ENCODE measurements around the gene DYRK3. TPM values are rescaled to one million over a fixed set of nuclear protein-coding genes. Genes with fewer than 3 reads are reported as not detected.
A peak's percentile ranks its signal among the peaks of the same experiment; 100 is the strongest.

Gene DYRK3
- total and polyA plus RNA-seq, 8 donors = 6.1 to 11.8 (median 8.3) TPM

DNA sequence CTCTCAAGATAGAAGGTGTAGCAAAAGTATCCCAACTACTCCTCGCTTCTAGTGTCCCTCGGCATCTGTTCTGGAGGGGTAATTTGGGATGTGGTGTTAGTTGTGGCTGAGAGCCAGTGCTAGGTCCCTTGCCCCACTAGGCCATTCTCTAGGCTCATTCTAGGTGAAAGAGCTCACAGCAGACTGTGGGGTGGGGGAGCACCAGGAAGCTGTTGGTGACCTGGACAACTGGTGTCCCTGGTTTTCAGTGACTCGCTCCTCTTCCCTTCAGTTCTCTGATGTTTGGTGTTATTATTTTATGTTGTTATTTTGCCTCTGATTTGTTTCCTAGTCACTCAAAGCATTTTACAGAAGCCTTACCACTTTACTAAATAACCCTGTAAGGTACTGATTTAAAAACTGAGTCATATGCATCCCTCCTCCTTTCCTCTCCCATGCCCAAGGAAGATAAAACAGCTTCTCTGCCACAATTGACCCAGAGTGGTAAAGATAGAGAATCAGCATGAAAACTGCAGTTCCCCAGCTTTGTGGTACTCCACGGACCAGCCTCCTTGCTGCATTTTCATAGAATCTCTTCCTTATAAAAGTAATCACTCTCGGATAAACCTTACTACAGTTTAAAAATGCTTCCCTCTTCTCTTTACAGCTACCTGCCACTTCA is 14.1 kb downstream of the DYRK3 start:
- no peak for ATAC-seq
- no peaks in the 10 kb centered on the region for H3K9me3 ChIP-seq
- TF ChIP-seq, protein P1, sequence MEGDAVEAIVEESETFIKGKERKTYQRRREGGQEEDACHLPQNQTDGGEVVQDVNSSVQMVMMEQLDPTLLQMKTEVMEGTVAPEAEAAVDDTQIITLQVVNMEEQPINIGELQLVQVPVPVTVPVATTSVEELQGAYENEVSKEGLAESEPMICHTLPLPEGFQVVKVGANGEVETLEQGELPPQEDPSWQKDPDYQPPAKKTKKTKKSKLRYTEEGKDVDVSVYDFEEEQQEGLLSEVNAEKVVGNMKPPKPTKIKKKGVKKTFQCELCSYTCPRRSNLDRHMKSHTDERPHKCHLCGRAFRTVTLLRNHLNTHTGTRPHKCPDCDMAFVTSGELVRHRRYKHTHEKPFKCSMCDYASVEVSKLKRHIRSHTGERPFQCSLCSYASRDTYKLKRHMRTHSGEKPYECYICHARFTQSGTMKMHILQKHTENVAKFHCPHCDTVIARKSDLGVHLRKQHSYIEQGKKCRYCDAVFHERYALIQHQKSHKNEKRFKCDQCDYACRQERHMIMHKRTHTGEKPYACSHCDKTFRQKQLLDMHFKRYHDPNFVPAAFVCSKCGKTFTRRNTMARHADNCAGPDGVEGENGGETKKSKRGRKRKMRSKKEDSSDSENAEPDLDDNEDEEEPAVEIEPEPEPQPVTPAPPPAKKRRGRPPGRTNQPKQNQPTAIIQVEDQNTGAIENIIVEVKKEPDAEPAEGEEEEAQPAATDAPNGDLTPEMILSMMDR (IDR thresholded peaks at IDR 0.05) = no peak
- H3K27me3 ChIP-seq = no peaks in the 10 kb centered on the region
- H3K4me3 ChIP-seq = no peak overlapping the region
- DNase-seq = no peak
- H3K36me3 ChIP-seq = peaks cover 0 to 17% of the 10 kb centered on the region in 2 donors
- H3K4me1 ChIP-seq = no peaks in the 10 kb centered on the region
- intact Hi-C loops (cut with DNase I) = no loop called here
- H3K27ac ChIP-seq = peak overlapping the region in 1 of 2 donors; percentile 30

DNA sequence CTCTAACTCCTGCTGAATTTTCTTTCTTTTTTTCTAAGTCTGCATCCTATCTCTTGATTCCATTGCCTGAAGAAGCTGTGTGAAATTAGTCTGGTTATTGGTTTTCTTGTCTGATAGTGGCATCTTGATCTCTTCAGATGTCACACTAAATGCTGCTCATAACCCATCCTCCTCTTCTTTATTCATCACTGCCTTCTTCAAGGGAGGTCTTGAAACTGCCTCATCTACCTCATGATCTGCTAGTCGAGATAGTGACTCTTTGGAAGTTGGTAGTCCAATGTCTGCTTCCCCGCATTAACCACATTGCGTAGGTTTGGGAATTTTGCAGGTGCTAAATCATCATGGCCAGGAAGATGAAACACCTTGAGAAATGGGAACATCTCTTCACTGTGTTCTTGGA is 15.7 kb downstream of the DYRK3 start:
- TF ChIP-seq, protein P1 (IDR thresholded peaks at IDR 0.05) = no peak
- intact Hi-C loops (cut with DNase I) = no loop called here
- ATAC-seq = no peak

DNA sequence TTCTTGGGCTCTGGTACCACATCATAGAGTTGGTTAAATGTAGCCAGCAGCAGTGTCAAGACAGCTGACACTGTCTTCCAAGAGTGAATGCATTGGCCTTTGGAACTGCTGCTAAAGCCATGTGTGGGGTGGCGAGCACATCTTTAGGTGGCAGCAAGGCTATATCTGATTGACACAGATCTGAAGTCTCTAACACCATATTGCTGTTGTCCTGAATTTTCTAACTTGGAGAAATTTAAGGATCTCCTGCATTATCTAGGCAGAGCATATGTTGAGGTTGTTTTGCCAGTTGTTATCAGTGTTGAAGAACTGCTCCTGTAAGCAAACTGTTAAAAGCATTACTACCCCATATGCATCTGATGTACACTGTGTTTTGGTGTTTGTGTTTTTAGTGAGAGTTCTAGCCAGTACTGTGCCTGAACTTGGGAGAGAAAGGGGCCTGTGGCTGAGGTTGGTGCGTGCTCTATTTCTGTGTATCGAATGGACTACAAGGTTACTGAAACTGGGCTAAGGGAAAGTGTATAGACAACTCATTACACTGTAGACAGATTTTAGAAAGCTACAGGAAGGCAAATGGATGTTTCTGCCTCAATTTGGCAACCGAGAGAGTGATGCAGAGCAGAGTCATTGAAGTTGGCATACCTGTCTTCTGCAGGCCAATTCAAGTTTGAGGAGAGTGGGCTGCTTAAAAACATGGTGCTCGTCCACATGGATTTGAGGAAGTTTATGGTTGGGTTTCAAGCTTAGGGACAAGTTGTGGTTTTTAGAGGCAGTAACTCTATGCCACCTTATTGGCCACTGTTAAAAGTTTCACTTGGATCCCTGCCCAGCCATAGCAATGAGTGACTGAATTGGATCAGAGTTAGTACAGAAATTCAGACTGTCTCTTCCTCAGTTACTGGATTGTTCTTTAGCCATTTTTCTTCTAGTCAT is 16.9 kb downstream of the DYRK3 start:
- no peak overlapping the region for H3K4me3 ChIP-seq
- peaks cover 0 to 16% of the 10 kb centered on the region in 2 donors for H3K36me3 ChIP-seq
- H3K4me1 ChIP-seq = no peaks in the 10 kb centered on the region
- no peaks in the 10 kb centered on the region for H3K9me3 ChIP-seq
- TF ChIP-seq, protein P1 (IDR thresholded peaks at IDR 0.05) = no peak
- DNase-seq (no peak), ATAC-seq (peak; percentile 38)
- no peak overlapping the region for H3K27ac ChIP-seq
- no peaks in the 10 kb centered on the region for H3K27me3 ChIP-seq
- intact Hi-C loops (cut with DNase I) = no loop called here

More for the DNA sequence above, 15.7 kb downstream of the DYRK3 start:
- Histone ChIP-seq H3K9me3 (no peaks in the 10 kb centered on the region), H3K27me3 (no peaks in the 10 kb centered on the region), H3K36me3 (peaks cover 0 to 17% of the 10 kb centered on the region in 2 donors), H3K4me3 (no peak overlapping the region), H3K27ac (no peak overlapping the region), H3K4me1 (no peaks in the 10 kb centered on the region)
- DNase-seq = no peak

DNA sequence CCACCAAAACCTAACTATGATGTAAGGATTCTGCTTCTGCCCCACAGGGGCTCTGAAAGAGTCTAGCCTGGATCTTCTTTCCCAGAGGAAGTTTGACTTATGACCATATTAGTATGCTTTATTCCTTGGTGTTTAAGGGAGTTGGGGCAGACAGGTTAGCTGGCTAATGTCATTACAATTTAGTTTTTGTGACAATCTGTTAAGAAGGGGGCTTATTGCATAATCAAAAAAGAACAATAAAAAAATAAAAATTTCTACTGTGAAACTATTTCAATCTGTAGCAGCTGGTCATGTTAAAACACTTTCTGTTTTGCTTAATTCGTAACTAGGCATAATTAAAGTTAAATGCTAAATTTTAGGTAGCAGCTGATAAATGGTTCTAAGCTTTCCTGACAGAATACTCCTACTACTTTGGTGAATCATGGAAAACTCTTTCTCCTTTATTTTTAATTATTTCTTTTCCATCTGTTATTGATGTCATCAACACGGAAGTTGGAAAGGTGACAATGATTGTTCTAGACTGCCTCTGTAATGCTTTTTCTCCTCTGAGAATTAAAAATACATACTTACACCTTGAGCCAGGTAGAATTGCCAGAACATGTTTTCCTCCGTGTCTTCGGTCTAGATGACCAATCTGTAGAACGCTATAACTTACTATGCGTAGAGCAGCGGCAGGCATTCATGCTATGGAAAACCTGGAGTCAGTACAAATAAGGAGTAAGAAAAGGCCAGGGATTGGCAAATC is 18.6 kb downstream of the DYRK3 start:
- TF ChIP-seq, protein P1 (IDR thresholded peaks at IDR 0.05) = no peak
- DNase-seq = no peak
- Histone ChIP-seq H3K4me3 (no peak overlapping the region), H3K27me3 (peaks cover 0 to 7% of the 10 kb centered on the region in 2 donors), H3K27ac (no peak overlapping the region), H3K9me3 (no peaks in the 10 kb centered on the region), H3K4me1 (peaks cover 6 to 11% of the 10 kb centered on the region in 2 donors), H3K36me3 (no peaks in the 10 kb centered on the region)
- ATAC-seq = no peak
- intact Hi-C loops (cut with DNase I) = no loop called here
